Activated T-helper 1 cell treated with anti-CD3 and anti-CD28 coated beads, Interleukin-2, amount 50 U/mL, for 16 hours (primary cell): ENCODE data around the gene ZFYVE9.

Experiments used
- DNase-seq, 2 donors: peaks; one replicate each; pipeline ENCODE4 v3.0.0-alpha.2; 2020; ENCODE audit warnings: low read depth in 1 of 2, low spot score in 1 of 2

Gene ZFYVE9

DNA sequence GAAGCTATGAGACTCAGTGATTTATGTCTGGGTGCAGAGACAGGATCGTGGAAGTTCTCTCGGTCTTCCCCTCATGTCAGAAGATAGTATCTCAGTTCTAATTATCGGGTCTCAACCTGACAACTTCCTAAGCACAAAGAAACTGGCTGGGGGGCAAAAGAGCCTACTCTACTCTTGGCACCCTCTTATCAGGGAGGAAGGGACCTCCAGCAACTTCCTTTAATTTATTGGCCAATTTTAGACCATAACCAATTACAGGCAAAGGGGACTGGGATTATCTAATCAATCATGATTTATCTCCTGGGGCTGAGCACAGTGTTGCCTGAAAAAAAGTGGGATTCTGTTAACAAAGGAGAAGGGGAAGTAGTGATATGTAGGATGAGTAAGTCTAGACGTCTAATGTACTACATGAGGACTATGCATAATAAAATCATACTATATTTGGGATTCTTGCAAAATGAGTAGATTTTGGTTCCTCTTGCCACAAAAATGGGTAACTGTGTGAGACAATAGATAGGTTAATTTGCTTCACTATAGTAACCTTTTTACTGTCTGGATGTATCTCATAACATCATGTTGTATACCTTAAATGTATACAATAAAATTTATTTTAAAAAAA is 98.8 kb downstream of the ZFYVE9 start:
- no peak for DNase-seq

GRCh38 chr1:52243221-52243987 is 101.5 kb downstream of the ZFYVE9 start:
- DNase-seq: no peak

DNA sequence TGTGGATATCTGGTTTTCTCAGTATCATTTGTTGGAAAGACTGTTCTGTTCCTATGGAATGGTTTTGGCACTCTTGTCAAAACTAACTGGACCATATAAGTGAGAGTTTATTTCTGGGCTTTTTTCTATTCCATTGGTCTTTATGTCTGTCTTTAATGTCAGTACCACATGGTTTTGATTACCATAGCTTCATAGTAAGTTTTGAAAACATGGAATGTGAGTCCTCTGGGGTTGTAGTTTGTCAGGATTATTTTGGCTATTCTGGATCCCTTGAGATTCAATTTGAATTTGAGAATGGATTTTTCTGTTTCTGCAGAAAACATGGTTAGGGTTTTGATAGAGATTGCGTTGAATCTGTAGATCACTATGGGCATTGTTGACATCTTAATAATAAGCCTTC is 107.9 kb downstream of the ZFYVE9 start:
- no peak for DNase-seq

- no peak for DNase-seq
These were observed 111.5 kb downstream of the ZFYVE9 start for GRCh38 chr1:52253421-52253820.

DNA sequence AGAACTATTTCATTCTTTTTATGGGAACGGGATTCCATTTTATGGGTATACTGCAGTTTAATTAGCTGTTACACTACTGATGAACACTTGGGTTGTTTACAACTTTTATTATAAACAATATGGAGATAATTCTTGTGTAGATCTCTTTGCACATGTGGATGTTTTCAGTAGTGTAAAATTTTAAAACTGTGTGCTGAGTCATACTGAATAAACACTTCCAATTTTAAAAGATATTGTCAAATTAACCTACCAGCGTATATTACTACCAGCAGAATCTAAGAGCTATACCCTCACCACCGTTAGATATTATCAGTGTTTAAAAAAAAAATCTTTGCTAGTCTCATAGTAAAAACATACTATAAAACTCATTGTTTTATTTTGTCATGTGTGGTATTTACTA is 118.0 kb downstream of the ZFYVE9 start:
- no peak for DNase-seq

- DNase-seq: no peak
These were observed 121.4 kb downstream of the ZFYVE9 start for GRCh38 chr1:52263153-52263910.

GRCh38 chr1:52264530-52265115 is 122.7 kb downstream of the ZFYVE9 start:
- no peak for DNase-seq

DNA sequence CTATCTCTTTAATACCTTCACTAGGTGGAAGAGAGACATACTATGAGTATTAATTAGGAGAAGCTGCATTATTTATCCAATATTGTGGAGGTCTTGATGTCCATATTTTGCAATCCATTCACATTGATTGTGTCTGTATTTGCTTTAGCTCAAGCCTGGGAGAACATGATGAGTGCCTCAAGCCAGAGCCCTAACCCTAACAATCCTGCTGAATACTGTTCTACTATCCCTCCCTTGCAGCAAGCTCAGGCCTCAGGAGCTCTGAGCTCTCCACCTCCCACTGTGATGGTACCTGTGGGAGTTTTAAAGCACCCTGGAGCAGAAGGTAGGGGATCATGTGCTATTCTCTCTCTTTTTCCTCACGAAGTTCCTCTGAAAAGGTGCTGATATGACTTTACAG is 124.6 kb downstream of the ZFYVE9 start:
- DNase-seq: no peak

GRCh38 chr1:52268372-52268771 is 126.5 kb downstream of the ZFYVE9 start:
- no peak for DNase-seq

- no peak for DNase-seq
These were observed 139.6 kb downstream of the ZFYVE9 start for GRCh38 chr1:52281518-52281917.

DNA sequence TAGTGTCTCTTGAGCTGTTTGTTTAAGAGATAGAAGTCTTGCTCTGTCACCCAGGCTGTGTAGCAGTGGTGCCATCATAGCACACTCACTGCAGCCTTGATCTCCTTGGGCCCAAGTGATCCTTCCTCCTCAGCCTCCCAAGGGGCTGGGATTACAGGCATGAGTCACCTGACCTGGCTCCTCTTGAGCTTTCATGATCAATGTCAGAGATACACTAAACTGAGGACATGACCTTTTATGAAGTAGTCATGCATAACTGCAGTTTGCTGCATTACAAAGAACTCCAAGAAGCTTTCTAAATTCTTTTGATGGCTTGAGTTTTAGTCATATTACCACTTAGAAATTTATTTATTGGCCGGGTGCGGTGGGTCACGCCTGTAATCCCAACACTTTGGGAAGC is 146.4 kb downstream of the ZFYVE9 start:
- no peak for DNase-seq

DNA sequence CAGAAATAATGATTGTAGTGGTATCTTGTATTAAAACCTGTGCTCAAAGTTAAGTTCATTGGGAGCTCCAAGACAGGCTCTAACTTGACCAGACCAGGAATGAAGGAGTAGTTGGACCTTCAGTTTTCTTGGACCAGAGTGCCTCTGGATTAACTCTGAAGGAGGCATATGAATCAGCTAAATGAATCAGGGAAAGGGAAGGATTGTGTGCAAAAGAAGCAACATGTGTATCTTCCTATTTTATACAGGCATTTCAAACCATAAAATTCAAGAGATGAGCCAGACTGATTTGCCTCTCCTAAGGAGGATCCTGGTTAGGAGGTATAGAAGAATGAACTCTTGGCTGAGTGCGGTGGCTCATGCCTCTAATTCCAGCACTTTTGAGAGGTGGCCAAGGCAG is 152.7 kb downstream of the ZFYVE9 start:
- DNase-seq: no peak

GRCh38 chr1:52296345-52296744 is 154.5 kb downstream of the ZFYVE9 start:
- no peak for DNase-seq

DNA sequence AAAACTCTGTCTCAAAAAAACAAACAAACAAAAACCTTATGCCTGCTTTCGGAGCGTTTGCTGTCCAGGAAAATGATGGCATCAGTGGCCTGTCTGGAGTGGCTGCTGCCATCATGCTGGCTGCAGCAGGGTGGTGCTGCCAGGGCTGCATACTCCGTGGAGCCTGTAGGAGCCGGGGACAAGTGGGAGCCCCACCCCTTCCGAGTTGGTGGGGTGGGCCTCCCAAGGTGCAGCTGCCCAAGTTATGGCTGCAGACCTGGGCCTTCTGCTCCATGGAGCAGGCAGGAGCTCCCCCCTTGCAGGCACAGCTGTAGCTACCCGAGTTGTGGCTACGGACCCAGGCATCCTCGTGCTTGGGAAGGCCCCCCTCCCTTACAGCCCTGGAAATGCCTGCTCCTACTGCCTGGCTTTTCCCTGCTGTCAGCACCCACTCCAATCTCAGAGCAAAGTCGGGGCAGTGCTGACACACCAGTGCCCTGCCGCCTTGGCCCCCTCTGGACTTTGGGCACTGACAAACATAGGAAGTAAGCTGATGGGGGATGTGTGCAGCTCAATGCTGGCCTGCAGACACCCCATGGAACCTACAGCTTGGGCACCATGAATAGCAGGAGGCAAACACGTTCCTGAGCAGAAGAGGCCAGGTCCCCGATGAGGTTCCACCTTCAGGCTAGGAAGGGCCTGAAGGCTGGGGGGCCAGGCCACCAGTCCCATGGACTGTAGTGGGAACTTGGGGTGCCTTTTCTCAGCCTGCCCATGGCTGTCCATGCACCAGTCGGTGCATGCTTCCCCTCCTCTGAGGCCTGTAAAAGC is 163.7 kb downstream of the ZFYVE9 start:
- DNase-seq: no peak

- DNase-seq: no peak
These were observed 164.5 kb downstream of the ZFYVE9 start for GRCh38 chr1:52306227-52307006.

GRCh38 chr1:52321061-52321460 is 179.2 kb downstream of the ZFYVE9 start:
- no peak for DNase-seq

DNA sequence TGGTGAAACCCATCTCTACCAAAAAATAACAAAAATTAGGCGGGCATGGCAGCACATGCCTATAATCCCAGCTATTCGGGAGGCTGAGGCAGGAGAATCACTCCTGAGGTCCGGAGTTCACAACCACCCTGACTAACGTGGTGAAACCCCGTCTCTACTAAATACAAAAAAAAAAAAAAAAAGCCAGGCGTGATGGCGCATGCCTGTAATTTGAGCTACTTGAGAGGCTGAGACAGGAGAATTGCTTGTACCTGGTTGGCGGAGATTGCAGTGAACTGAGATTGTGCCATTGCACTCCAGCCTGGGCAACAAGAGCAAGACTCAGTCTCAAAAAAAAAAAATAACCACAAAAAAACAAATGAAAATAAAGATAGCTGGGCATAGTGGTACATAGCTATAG is 181.8 kb downstream of the ZFYVE9 start:
- no peak for DNase-seq

DNA sequence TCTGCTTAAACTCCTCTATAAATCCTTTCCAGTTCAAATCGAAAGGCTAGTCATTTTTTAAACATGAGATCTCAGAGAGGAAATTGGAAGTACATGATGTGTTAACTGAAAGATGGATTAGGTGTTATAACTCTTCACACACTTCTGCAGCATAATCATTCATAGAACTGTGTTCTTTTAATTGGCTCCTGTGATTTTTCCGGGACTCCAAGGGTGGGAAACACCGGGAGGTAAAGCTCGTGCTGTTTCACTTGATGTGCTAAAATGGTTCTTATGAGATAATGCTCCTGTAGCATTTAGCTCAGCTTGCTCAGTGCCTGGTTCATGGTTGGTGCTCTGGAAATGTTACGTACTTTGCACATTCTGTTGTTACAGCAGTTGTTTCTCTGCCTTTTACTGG is 183.9 kb downstream of the ZFYVE9 start:
- no peak for DNase-seq

- no peak for DNase-seq
These were observed 186.7 kb downstream of the ZFYVE9 start for GRCh38 chr1:52328615-52329014.

- no peak for DNase-seq
These were observed 190.5 kb downstream of the ZFYVE9 start for GRCh38 chr1:52332411-52332810.
